Mesendoderm (in vitro differentiated cells): ENCODE results near the gene SNAP47.
A peak's percentile ranks its signal among the peaks of the same experiment; 100 is the strongest.

Experiments used
- DNase-seq: peaks from one replicate; pipeline ENCODE4 v3.0.0; 2013
- H2AK5ac ChIP-seq: 2 replicates; pipeline ENCODE4 v1.6.1; 2013; ENCODE audit warnings: low read length, inconsistent platforms
- H2BK120ac ChIP-seq: 2 replicates; pipeline ENCODE4 v1.6.1; 2013; ENCODE audit warnings: low read depth, mild to moderate bottlenecking, low read length, moderate library complexity, mixed read lengths
- H2BK15ac ChIP-seq: replicated peaks from 2 replicates; pipeline ENCODE4 v1.6.1; 2013; ENCODE audit warnings: low read depth, mild to moderate bottlenecking, moderate library complexity
- H2BK5ac ChIP-seq: 2 replicates; pipeline ENCODE4 v1.6.1; 2013; ENCODE audit warnings: low read length, inconsistent platforms
- H3K18ac ChIP-seq: 2 replicates; pipeline ENCODE4 v1.6.1; 2013; ENCODE audit warnings: mild to moderate bottlenecking, low read length, mixed read lengths
- H3K23ac ChIP-seq: one replicate; pipeline ENCODE4 v1.6.1; 2013; ENCODE audit warnings: low read length
- H3K27ac ChIP-seq: 2 replicates; pipeline ENCODE4 v1.5.1; 2013; ENCODE audit warnings: low read depth, mild to moderate bottlenecking, inconsistent platforms, low read length, moderate library complexity
- H3K27me3 ChIP-seq: 2 replicates; pipeline ENCODE4 v1.6.1; 2013; ENCODE audit warnings: low read length, control low read depth, mild to moderate bottlenecking, inconsistent platforms; ENCODE audit not compliant: insufficient read depth, poor library complexity
- H3K36me3 ChIP-seq: 2 replicates; pipeline ENCODE4 v1.6.1; 2013; ENCODE audit warnings: low read length, inconsistent platforms; ENCODE audit not compliant: control insufficient read depth, insufficient read depth
- H3K4ac ChIP-seq: one replicate; pipeline ENCODE4 v1.6.1; 2013; ENCODE audit warnings: low read depth, mild to moderate bottlenecking, low read length, moderate library complexity
- H3K4me1 ChIP-seq: 2 replicates; pipeline ENCODE4 v1.6.1; 2013; ENCODE audit warnings: low read depth, low read length, inconsistent platforms; ENCODE audit not compliant: control insufficient read depth
- H3K4me2 ChIP-seq: 2 replicates; pipeline ENCODE4 v1.6.1; 2013; ENCODE audit warnings: low read length
- H3K4me3 ChIP-seq: 2 replicates; pipeline ENCODE4 v1.5.1; 2013; ENCODE audit warnings: mild to moderate bottlenecking, low read length
- H3K56ac ChIP-seq: one replicate; pipeline ENCODE4 v1.6.1; 2013; ENCODE audit warnings: low read length
- H3K79me1 ChIP-seq: 2 replicates; pipeline ENCODE4 v1.6.1; 2013; ENCODE audit warnings: low read length, inconsistent platforms
- H3K79me2 ChIP-seq: 2 replicates; pipeline ENCODE4 v1.6.1; 2013; ENCODE audit warnings: mild to moderate bottlenecking, low read length; ENCODE audit not compliant: control insufficient read depth, insufficient read depth
- H3K9ac ChIP-seq: 2 replicates; pipeline ENCODE4 v1.6.1; 2013; ENCODE audit warnings: low read length, inconsistent platforms
- H4K5ac ChIP-seq: one replicate; pipeline ENCODE4 v1.6.1; 2013; ENCODE audit warnings: low read length
- H4K8ac ChIP-seq: one replicate; pipeline ENCODE4 v1.6.1; 2013; ENCODE audit warnings: low read depth, mild to moderate bottlenecking, control low read depth, low read length, moderate library complexity
- WGBS: extraction: QIAGEN DNeasy Blood & Tissue Kit; methylation state at CpG from one replicate; pipeline ENCODE4 v1.1.7; 2013; ENCODE audit warnings: low lambda C conversion rate, missing lambda C conversion rate; ENCODE audit not compliant: insufficient coverage; ENCODE audit errors: extremely low coverage; 5-methylcytosine and 5-hydroxymethylcytosine counted together

The SNAP47 gene

DNA sequence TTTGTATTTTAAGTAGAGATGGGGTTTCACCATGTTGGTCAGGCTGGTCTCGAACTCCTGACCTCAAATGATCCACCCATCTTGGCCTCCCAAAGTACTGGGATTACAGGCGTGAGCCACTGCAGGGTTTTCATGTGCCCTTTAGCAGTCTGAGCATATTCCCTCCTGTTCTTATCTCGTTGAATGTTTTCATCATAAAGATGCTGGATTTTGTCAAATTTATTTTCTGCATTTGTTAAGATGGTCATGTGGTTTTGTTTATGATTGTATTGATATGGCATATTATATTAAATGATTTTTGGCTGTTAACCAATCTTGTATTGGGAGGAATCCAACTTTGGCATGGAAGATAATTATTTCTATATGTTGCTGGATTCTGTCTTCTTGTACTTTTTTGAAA, 8.9 kb upstream of the SNAP47 start:
- Histone ChIP-seq H3K4me2 (no peak overlapping the region), H2BK5ac (no peak overlapping the region), H3K36me3 (no peaks in the 10 kb centered on the region), H3K79me2 (no peaks in the 10 kb centered on the region), H3K4me3 (no peak overlapping the region), H3K4ac (no peak overlapping the region), H3K18ac (no peak overlapping the region), H3K9ac (no peak overlapping the region), H4K8ac (no peak overlapping the region), H2AK5ac (no peak overlapping the region), H2BK15ac (no peak overlapping the region), H3K23ac (no peak overlapping the region), H3K27ac (no peak overlapping the region), H4K5ac (no peak overlapping the region), H3K56ac (no peak overlapping the region), H3K27me3 (no peaks in the 10 kb centered on the region), H2BK120ac (no peak overlapping the region), H3K4me1 (peaks cover 3% of the 10 kb centered on the region), H3K79me1 (no peaks in the 10 kb centered on the region)
- WGBS: no CpG with 5 or more reads among the region's 3 CpGs
- no peak for DNase-seq

DNA sequence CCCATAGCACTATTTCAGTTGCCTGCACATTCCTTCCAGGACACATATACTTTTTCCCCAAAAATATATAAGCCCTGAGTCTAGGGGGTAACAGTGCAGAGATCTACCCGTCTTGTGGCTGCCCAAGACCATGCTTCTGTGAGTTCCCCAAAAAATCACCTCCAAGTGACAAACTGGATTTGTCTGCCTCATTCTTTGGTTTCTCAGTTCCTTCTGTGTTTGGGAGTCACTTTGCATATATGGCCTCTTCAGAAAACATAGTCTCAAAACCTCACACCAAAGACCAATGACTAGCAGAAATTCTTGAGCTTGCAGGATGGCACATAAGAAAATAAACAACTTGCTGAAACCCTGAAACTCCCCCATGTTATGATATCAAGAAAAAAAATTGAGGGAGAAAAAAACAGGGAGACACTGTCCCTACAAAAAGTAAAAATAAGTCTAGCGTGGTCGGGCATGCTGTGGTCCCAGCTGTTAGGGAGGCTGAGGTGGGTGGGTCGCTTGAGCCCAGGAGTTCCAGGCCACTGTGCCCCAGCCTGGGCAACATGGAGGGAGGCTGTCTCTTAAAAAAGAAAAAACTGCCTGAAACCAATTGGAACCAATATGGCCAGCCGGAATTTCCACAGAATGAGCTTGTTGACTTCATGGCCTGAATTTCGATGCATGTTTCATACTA, 8.2 kb upstream of the SNAP47 start:
- no CpG with 5 or more reads among the region's 6 CpGs for WGBS
- Histone ChIP-seq H3K4me3 (no peak overlapping the region), H3K23ac (no peak overlapping the region)

DNA sequence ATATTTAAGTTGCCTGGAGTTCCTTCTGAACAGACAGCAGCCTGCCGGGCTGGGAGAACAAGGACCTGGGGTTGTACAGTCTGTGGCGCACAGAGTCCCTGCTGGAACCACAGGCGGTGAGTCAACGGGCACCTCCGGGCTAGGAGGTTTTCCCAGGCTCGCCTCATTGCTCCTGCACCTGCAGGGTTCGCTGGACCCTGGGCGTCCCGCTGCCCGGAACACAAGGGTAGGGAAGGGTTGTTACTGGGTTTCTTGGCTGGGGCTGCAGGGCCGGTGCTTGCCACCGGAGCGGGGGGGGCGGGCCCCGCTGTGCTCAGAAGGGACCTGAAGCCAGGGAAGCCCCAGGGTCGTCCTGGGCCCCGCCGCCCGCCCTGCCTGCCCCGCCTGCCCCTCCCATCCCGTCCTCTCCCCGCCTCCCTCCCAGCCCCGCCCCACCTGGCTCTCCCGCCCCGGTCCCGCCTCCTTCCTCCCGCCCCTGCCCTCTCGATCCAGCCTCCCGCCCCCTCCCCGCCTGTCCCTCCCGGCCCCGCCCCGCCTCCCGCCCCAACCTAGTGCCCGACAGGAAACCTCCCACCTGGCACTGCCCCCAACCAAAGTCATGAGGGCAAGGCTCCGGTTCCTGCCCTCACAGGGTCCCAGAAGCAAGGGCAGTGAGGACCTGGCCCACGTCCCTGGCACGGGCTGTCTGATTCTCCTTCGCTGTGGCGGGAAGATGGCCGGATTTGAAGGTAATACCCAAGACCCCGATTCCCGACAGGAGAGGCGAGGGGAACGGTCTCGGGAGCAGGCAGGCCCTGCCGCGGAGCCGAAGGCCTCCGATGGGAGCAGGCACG, 7.0 kb upstream of the SNAP47 start:
- Histone ChIP-seq H3K79me2 (no peaks in the 10 kb centered on the region), H2BK5ac (no peak overlapping the region), H3K27ac (no peak overlapping the region), H4K5ac (no peak overlapping the region), H2BK15ac (no peak overlapping the region), H3K4me1 (peaks cover 3% of the 10 kb centered on the region), H3K4me2 (peak overlapping the region; percentile 74), H2BK120ac (no peak overlapping the region), H3K9ac (peak overlapping the region; percentile 80), H3K36me3 (peaks cover 4% of the 10 kb centered on the region), H3K4me3 (peak overlapping the region; percentile 67), H4K8ac (no peak overlapping the region), H2AK5ac (no peak overlapping the region), H3K27me3 (no peaks in the 10 kb centered on the region), H3K18ac (peak overlapping the region; percentile 15), H3K79me1 (peaks cover 2% of the 10 kb centered on the region), H3K56ac (peak overlapping the region; percentile 87), H3K23ac (no peak overlapping the region), H3K4ac (no peak overlapping the region)
- no CpG with 5 or more reads among the region's 51 CpGs for WGBS
- DNase-seq: peak; percentile 83

More for the DNA sequence above, 8.2 kb upstream of the SNAP47 start:
- H2AK5ac ChIP-seq: no peak overlapping the region
- peaks cover 3% of the 10 kb centered on the region for H3K4me1 ChIP-seq
- DNase-seq: no peak
- no peak overlapping the region for H4K5ac ChIP-seq
- H3K27me3 ChIP-seq: no peaks in the 10 kb centered on the region
- no peaks in the 10 kb centered on the region for H3K36me3 ChIP-seq
- H3K4me2 ChIP-seq: no peak overlapping the region
- no peaks in the 10 kb centered on the region for H3K79me1 ChIP-seq
- no peak overlapping the region for H3K4ac ChIP-seq
- no peak overlapping the region for H4K8ac ChIP-seq
- no peaks in the 10 kb centered on the region for H3K79me2 ChIP-seq
- H3K9ac ChIP-seq: no peak overlapping the region
- H3K18ac ChIP-seq: no peak overlapping the region
- H2BK15ac ChIP-seq: no peak overlapping the region
- no peak overlapping the region for H3K27ac ChIP-seq
- no peak overlapping the region for H3K56ac ChIP-seq
- H2BK120ac ChIP-seq: no peak overlapping the region
- H2BK5ac ChIP-seq: no peak overlapping the region

DNA sequence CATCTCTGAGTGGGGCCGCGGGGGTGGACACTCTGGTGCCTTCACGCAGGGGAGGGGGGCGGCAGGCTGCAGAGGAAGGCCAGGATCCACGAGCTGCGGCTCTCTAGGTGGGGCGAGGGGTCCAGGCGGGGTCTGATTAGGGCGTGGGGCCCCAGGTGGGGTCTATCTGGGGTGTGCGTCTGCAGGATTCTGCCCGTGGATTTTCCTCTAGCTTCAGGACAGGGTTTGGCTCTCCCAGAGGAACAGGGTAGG, 6.4 kb upstream of the SNAP47 start:
- peaks cover 3% of the 10 kb centered on the region for H3K79me2 ChIP-seq
- H3K18ac ChIP-seq: peak overlapping the region; percentile 15
- no peak overlapping the region for H3K27ac ChIP-seq
- H2BK120ac ChIP-seq: no peak overlapping the region
- peak overlapping the region; percentile 80 for H3K9ac ChIP-seq
- H3K4me3 ChIP-seq: peak overlapping the region; percentile 67
- no peak overlapping the region for H4K8ac ChIP-seq
- no peak overlapping the region for H3K23ac ChIP-seq
- no peak overlapping the region for H4K5ac ChIP-seq
- peaks cover 3% of the 10 kb centered on the region for H3K4me1 ChIP-seq
- H3K36me3 ChIP-seq: peaks cover 5% of the 10 kb centered on the region
- no peak overlapping the region for H2AK5ac ChIP-seq
- peak overlapping the region; percentile 54 for H3K4me2 ChIP-seq
- H3K79me1 ChIP-seq: peaks cover 5% of the 10 kb centered on the region
- H3K4ac ChIP-seq: no peak overlapping the region
- peak overlapping the region; percentile 87 for H3K56ac ChIP-seq
- no peaks in the 10 kb centered on the region for H3K27me3 ChIP-seq
- H2BK5ac ChIP-seq: no peak overlapping the region
- DNase-seq: no peak
- no peak overlapping the region for H2BK15ac ChIP-seq
- WGBS: no CpG with 5 or more reads among the region's 11 CpGs

DNA sequence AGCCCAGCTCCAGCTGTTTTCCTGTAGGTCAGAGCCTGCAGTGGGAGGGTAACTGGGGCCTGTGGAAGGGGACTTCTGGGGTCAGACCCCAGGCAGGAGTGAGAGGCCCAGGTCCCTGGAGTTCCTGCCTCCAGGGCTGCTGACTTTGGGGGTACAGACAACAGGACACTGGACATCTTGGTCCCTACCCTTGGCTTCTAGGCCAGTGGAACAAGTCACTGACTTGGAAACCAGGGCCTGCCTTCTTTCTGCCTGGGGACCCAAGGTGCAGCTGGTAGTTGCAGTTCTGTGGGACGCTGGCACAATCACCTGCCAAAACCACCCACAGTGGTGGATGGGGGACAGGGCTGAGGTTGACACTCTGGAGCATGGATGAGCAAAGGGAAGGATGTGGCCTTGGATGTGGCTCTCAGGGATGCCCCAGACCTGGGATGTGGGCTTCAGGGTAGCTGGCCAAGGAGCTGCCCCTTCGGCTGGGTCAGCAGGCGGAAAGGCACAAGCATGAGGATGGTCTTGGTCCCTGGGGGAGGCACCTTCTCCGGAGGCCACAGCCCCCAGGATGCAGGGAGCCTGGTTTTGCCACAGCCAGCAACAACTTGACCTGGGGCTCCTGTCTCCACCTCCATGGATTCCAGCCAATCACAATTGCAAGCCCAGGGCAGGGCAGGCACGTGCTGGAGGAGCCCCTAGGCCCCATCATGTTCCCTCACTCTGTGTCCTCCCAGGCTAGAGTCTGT, 5.9 kb upstream of the SNAP47 start:
- no CpG with 5 or more reads among the region's 5 CpGs for WGBS
- no peak overlapping the region for H4K8ac ChIP-seq
- no peak overlapping the region for H3K4me3 ChIP-seq
- H3K79me2 ChIP-seq: peaks cover 7% of the 10 kb centered on the region
- H3K18ac ChIP-seq: no peak overlapping the region
- no peak overlapping the region for H2BK5ac ChIP-seq
- H2BK15ac ChIP-seq: no peak overlapping the region
- DNase-seq: peak; percentile 44
- H3K27me3 ChIP-seq: no peaks in the 10 kb centered on the region
- H2AK5ac ChIP-seq: no peak overlapping the region
- no peak overlapping the region for H3K23ac ChIP-seq
- peak overlapping the region; percentile 54 for H3K4me2 ChIP-seq
- peaks cover 5% of the 10 kb centered on the region for H3K36me3 ChIP-seq
- H3K9ac ChIP-seq: peak overlapping the region; percentile 80
- H3K4me1 ChIP-seq: peaks cover 3% of the 10 kb centered on the region
- no peak overlapping the region for H2BK120ac ChIP-seq
- no peak overlapping the region for H3K4ac ChIP-seq
- H3K27ac ChIP-seq: no peak overlapping the region
- H4K5ac ChIP-seq: no peak overlapping the region
- H3K56ac ChIP-seq: peak overlapping the region; percentile 87
- peaks cover 8% of the 10 kb centered on the region for H3K79me1 ChIP-seq
